Stimulated activated CD4-positive, alpha-beta T cell treated with anti-CD3 and anti-CD28 coated beads, Interleukin-1b, Interleukin-23, amount 100 ng/mL, for 4 hours (primary cell): ENCODE measurements around the gene NCK2.

Source experiments
- DNase-seq, 2 donors: peaks; one replicate each; pipeline ENCODE4 v3.0.0-alpha.2; 2020; ENCODE audit warnings: low read depth in 2 of 2

The NCK2 gene

DNA sequence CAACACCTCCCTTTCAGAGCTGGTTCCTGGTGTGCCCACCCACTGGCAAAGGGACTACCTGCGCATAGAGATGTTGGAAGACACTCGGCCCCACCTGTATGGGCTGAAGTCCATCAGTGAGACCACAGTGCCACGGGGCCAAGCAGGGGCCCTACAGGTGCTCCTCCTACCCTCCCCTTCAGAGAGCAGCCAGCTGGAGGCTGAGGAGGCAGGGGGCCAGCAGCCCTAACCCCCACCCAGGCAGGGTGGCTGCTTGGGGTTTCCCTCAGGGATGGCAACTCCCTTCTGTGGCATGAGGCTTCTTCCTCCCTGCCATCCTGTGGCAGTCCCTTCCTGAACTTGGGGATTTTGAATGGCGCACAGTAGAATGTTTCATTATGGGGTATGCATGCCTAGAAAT lies 125.3 kb downstream of the NCK2 start:
- DNase-seq = no peak

DNA sequence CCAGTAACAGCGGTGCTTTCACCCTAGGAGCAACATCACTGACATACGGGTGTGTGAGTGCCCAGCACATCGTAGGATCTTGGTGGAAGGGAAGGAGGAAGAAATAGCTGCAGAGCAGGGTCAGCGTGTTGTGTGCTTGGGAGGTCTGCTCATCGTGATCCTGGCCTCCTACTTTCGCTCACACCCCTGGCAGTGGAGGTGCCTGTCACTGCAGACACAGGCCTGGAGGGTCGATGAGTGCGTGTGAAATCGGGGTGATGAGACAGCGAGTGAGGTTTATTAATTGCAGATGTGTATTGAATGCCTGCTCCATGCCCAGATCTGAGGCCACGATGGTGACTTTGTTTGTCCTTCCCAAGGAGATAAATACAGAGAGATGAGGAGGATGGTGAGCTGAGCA lies 126.1 kb downstream of the NCK2 start:
- no peak for DNase-seq

DNA sequence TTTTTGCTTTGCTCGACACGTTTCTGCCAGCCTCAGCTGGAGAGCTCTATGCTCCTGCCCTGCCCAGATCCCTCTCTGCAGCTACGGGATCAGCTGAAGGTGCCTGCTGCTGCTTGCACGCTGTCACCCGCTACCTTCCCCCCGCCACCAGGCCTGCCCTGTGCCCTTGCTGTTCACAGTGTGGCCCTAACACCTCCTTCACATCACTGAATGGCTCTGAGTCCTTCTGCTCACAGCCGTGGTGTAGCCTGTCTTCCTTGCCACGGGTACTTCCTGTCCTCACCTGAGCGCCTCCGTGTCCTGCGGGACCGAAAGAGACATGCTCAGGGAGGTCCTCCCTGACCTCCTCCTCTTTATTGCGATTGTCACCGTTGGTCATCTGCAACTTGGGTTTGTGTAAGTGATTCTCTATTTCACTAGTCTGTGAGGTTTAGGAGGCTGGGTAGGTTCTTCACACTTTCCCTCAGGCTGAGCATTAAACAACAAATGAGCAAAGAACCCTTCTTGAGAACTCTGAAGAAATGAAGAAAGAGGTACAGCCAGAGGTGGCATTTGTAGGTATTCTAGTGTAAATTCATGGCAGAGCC lies 127.5 kb downstream of the NCK2 start:
- DNase-seq = no peak

DNA sequence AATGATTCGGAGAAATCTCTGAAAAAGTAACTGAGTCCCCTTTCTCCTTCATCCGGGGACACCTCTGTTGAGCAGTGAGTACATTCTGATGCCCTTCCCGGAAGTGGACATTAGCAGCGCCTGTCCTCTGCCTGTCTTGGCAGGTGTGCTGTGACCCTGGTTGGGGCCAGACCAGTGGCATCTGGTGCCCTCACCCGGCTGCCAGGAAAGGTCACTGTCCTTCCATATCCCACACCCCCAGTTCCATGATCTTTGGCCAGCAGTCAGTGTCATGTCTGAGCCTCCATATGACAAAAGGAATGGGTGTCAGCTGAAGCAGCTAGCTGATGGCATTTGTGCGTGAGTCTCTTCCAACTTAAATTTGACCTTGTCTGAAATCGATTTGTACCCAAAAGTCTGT lies 128.1 kb downstream of the NCK2 start:
- no peak for DNase-seq

DNA sequence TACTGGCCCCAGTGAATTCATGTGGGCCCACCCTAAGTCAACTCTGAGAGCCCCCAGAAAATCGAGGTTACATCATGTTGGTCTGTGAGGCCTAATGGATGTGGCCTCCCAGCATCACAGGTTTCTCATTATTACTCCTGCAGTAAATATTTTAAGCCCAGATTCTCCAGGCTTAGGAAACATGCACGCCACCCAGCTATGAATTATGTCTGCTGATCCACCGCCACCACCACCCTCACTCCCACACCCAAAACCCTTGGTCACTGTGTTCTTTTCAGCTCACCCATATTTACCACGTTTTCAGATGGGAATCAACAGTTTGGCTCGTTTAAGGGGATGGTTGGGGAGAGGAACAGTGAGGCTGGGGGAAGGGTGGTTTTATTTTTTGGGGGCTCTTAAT lies 128.6 kb downstream of the NCK2 start:
- no peak for DNase-seq

DNA sequence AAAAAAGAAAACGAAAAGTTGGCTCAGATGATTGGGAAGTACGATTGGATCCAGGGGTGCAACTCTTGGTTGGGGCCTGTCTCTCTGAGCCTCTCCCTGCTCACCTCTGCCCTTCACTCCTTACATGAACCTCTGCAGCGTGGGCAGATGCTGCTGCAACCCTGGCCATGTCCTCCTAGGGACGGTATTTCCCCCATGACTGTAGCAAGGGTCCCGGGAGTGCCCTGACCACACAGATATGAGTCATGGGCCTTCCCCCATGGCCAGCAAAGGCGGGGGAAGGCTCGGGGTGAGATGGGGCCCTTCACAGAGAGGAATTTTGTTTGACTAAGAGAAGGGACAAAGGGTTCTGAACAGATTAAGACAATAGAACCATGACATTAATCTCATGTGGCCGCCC lies 129.0 kb downstream of the NCK2 start:
- peak; percentile 36 to 37 for DNase-seq

DNA sequence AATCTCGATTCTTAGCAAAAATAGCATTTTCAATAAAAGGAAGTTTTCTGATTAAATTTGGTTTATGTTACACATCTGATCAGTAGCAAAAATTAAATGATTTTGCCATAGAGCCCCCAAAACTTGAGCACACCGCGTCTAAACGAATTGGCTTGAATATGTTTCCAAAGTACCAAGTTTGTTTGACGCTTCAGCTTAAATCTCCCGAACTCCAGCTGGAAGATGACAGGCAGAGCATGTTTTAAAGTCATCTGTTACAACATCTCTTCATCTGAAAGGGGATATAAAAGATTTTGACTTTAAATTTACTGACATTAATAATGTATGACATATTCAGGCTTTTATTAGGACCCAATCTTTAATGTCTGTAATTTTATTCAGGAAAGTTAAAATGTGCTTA lies 129.8 kb downstream of the NCK2 start:
- no peak for DNase-seq

DNA sequence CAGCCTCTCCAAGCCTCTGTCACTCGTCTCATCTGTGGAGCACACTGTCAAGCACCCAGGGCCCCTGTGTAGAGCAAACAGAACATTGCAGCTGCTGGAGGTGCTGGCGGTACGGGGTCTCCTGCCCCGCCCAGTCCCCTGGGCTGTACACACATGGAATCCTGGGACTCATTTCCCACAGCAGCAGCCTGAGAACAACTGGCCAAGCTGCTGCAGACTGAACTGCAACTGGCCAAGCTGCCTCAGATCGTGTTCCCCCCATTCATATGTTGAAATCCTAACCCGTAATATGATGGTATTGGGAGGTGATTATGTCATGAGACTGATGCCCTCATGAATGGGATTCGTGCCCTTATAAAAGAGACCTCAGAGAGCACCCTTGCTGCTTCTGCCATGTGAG lies 130.5 kb downstream of the NCK2 start:
- DNase-seq = no peak

DNA sequence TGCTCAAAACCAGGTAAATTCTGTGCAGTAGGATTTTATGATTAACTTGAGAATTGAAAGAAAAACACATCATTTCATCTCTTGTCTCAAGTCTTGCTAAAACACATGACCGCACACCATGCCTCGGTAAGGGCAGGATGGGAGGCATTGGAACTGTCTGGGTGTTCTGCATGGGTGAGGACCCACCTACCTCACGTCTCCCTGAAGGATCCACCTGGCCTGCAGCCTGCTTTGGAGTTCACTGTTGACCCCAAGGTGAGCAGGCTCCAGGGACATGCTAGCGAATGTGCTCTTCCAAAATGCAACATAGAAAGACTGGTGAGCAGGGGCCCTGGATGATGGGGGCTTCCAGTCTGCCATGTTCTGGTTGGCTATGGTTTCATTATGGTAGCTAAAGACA lies 131.5 kb downstream of the NCK2 start:
- DNase-seq = no peak

DNA sequence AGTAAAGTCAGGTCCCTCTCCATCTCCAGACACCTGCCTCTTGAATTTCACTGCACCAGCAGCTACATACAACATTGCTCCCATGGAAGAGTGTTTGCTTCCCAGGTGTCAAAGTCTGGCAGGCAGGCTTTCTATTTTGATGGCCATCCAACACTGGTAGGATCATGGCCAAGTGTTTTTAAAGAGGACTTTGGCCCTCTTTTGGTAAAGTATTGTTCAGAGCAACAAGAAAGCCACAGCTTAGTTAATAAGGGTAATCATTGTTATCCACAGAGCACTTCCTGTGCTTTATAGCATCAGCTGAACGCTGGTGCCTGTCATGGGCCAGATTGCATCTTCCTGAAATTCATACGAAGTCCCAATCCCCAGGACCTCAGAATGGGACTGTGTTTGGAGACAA lies 133.2 kb downstream of the NCK2 start:
- DNase-seq = no peak

DNA sequence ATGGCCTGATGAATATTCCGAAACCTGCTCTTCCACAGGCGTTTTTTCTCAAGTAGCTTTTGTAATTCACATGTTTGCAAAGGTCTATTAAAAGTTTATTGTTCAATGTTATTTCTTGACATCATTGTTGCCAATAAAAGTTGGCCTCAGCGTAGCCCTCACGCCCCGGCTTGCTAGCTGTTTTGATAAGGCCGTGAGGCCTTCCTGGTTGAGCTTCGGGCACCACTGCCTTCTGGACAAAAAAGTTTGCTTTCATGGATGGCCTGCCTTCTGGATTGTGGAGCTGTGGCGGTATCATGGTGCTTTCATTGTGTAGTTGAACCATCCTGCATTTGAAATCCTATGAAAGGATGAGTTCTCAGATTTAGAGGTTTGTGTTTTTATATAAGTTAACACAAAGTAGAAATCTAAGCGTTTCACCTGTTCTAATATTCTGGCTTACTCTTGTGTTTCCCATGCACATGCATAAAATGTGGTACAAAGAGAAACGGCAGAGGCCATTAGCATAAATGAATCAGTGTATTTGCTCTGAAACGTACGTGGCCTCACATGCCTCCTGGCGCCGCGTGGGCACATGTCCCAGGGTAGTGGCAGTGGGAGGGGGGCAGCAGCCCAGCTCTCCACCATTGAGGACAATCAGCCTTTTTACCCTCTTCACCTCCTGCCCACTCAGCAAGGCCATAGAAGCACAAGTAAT lies 134.5 kb downstream of the NCK2 start:
- DNase-seq = no peak

DNA sequence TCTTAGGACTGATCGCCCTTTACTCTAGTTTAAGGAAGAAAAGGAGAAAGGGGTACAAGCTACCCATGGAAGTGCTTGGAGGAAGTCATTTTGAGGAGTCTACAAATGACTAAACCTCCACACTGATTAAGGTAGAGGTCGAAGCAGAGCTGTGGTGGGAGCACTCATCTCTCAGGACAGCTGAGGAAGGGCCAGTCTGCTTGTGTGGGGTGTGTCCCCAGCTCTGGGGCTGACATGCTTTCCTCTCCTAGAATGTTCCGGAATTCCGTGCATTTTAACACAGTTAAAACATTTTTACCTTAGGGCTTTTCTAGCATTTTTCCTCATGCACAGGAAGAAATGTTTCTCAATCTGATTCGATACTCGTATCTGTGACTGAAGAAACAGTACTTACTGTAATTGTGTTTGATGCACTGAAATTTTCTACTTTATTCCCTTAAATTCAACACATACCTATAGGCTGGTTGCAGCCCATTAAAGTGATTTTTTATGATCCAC lies 135.1 kb downstream of the NCK2 start:
- no peak for DNase-seq

DNA sequence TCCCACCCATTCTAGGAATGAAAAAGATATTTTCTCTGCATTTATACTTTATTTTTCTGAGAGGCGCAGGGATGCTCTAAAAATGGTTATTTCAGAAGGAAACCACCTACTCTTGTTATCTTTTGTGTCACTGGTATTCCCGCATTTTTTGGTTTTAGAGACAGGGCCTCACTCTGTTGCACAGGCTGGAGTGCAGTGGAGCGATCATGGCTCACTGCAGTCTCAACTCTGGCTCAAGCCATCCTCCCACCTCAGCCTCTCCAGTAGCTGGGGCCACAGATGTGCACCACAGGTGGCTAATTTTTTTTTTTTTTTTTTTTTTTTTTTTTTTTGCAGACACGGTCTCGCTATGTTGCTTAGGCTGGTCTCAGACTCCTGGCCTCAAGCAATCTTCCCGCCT lies 135.9 kb downstream of the NCK2 start:
- DNase-seq = no peak

DNA sequence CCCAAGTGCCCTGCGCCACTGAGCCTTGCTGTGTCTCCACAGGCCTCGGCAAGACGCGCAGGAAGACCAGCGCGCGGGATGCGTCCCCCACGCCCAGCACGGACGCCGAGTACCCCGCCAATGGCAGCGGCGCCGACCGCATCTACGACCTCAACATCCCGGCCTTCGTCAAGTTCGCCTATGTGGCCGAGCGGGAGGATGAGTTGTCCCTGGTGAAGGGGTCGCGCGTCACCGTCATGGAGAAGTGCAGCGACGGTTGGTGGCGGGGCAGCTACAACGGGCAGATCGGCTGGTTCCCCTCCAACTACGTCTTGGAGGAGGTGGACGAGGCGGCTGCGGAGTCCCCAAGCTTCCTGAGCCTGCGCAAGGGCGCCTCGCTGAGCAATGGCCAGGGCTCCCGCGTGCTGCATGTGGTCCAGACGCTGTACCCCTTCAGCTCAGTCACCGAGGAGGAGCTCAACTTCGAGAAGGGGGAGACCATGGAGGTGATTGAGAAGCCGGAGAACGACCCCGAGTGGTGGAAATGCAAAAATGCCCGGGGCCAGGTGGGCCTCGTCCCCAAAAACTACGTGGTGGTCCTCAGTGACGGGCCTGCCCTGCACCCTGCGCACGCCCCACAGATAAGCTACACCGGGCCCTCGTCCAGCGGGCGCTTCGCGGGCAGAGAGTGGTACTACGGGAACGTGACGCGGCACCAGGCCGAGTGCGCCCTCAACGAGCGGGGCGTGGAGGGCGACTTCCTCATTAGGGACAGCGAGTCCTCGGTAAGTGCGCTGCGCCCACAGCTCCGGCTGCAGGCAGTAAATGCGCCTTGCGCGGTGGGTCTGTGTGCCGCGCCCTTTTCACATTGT lies 136.8 kb downstream of the NCK2 start:
- no peak for DNase-seq

DNA sequence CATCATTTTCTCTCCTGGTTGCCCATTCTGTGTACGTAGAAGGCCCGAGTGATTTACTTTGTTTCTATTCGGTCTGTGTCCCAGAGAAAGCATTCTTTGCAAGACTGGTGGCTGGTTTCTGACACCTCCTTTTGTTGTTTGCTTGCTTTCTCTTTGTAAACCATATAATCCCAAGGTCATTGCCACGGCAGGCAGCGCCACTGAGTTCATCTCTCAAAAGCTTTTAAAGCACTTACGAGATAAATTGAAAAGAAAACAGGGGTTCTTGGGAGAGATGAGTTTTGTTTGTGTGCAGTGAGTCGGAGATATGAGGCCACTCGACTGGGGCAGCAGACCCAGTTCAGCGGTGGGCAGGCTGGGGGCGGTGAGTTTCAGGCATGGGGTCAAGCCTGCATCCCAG lies 137.6 kb downstream of the NCK2 start:
- DNase-seq = no peak

DNA sequence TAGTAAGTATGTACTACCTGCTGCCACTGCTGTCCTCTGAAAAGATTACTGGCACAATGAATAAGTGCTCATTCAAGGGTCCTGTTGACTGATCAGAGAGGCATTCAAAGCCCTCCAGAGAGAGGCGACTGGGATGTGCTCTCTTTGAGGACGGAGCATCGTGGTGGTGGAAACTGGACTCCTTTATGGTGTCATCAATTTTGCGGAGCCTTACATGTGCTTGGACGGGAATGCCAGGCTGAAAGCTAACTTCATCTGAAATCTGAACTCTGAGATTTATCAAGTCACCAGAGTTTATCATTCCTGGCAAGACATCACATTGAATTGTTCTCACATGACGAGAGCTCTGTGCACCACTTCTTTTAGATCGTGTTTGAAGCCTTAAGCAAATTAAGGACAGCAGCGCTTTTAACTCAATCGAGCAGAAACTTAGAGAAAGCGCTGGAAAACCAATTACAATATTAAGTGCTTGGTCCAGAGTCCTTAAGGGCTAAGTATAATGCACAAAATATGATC lies 138.3 kb downstream of the NCK2 start:
- DNase-seq = no peak

DNA sequence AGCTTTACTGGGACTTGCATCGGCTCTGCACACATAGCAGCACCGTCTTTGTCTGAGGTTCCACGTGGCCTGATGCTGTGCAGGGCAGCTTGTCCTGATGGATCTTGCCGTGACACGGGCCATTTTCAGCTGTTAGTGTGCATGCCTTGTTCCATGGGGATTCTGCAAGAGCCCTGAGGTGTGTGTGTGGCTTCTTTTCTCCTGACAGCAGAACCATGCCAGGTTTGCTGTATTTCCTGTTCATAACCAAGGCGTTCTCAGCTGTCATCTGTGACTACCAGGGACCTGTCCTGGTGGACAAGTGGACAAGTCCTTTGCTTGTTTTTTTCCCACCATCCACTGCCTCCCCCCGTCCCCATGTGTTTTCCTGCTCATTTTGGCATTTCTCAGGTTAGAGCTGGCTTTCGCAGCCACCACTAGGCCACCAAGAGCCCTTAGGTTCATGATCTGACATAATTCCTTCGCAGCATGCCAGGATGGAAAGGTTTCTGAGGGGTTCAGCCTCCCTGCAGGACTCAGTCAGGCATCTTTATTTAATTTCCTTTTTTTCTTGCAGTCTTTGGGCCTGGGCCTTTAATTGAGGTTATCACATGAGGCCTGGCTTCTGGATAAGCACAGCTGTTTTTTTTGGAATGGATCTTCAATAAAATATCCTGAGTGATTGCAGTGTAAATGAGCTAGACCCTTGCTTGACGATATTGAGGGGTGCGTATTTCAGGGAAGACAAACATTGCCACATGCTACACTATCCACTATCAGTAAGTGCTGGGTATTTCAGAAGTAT lies 139.4 kb downstream of the NCK2 start:
- no peak for DNase-seq

DNA sequence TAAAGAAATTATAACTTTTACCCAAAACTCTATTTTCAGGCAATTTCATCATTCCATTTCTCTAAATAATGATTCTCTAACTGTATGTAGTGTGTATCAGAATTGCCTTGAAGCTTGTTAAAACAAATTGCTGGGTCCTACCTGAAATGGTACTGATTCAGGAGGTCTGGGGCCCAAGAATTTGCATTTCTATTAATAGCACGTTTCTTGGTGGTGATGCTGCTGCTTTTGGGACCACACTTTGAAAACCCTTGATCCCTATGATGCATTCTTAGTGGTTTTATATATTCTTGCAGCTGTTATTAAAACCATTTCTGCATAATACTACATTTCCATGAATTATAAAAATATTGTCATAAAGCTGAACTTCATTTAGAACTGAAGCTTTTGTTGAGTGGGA lies 140.7 kb downstream of the NCK2 start:
- DNase-seq = no peak

DNA sequence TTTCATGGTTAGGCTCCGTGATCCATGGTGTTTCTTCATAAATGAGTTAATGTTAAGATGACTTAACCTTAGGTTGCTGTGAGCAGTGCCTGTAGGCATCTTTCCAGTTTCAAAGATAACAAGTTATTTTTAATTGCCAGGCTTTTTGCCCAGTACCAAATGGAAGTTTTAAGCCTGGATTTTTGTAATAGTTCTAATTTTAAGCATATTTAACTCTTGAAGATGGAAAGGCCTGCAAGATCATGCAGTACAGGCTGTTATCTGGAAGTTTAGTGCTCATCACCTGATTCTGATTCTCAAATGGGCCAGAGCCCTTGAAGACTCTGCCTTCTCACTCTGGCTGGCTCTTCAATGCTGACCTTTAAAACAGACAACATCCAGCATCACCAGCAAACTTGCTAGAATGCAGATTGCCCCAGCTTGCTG lies 141.3 kb downstream of the NCK2 start:
- no peak for DNase-seq

DNA sequence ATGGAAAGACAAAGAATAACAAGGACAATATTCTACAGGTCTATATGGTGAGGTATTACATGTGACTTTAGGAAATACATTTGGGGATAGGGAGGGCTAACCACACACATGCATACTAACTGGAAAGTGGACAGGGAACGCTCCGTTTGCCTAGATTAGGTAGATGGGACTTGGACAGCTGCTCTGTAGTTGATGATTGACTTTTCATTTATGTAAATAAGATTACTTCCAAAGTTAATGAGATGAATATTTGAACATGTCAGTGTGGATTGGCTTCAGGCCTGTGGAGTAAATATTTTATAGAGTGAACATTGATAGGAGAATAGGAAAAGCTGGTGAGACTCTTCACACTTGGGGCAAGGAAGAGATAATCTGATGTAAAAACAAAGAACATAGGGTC lies 142.0 kb downstream of the NCK2 start:
- no peak for DNase-seq

DNA sequence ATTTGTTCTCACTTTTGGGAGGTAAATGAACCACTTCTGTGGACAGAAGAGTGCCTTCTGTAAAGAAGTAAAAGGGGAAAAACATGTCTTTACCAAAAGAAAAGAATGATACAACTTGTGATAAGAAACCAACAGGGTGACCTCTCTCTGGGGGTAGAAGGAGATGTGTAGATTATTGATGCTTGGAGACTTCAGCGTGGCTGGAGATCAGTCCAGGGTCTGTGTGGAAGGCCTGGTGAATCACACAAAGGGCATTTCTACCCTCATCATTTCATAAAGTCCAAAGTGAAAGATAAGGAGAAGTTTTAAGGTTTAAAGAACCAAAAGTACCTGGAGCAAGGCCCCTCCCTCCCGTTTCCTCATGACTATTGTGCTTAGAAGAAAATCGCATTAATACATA lies 142.5 kb downstream of the NCK2 start:
- DNase-seq = no peak

DNA sequence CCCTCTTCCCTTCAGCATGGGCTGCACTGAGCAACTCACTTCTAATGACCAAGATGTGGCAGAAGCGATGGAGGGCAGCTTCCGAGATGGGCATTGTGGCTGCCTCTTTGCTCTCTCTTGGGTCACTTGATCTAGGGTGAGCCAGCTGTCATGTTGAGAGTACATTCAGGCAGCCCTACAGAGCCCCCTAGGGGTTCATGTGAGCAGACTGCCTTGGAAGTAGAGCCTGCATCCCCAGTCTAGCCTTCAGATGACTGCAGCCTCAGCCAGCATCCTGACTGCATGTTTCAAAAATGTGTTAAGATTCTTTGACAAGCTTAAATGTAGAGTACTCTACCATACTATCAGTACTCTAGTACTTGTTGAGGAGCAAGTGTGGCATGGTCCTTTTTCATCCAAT lies 143.9 kb downstream of the NCK2 start:
- no peak for DNase-seq
